ENCODE data around the gene MXD1.

- no peak for TF ChIP-seq CTCF (IDR thresholded peaks at IDR 0.05)
- no peak for TF ChIP-seq POLR2AphosphoS5 (IDR thresholded peaks at IDR 0.05)
- no peak for TF ChIP-seq POLR2A (IDR thresholded peaks at IDR 0.05)
- no peak for TF ChIP-seq EP300 (IDR thresholded peaks at IDR 0.05)
Observed at GRCh38 chr2:69931832-69932595, 17.1 kb downstream of the MXD1 start.
